ENCODE measurements around the gene SVIL. TPM values are rescaled to one million over a fixed set of nuclear protein-coding genes. Genes with fewer than 3 reads are reported as not detected.

SVIL gene
- total and polyA plus RNA-seq, 2 donors (not counting 1 experiment from before 2014, with no cell fraction given): 0.74 to 0.88 TPM

GRCh38 chr10:29559996-29560395 is 74.8 kb downstream of the SVIL start:
- Mint-ChIP-seq H3K4me3 (no peak overlapping the region), H3K27ac (no peak overlapping the region), H3K9me3 (ENCODE audit: insufficient read depth) (no peaks in the 10 kb centered on the region), H3K27me3 (no peaks in the 10 kb centered on the region), H3K4me1 (peaks cover 14% of the 10 kb centered on the region)
- Histone ChIP-seq H3K9ac (ENCODE audit: low read length) (no peak overlapping the region), H3K4me2 (replicated peaks; ENCODE audit: low read depth, low read length, poor library complexity, severe bottlenecking) (no peak overlapping the region), H3K9me3 (ENCODE audit: control extremely low read depth in 1 of 3, control insufficient read depth in 2 of 3, insufficient read depth in 1 of 3, low read length in 2 of 3) (peaks cover 0 to 3% (median 0%) of the 10 kb centered on the region in 3 donors), H3K4me1 (ENCODE audit: control insufficient read depth in 2 of 2, insufficient read depth in 2 of 2, low read length in 2 of 2) (peaks cover 4 to 10% of the 10 kb centered on the region in 2 donors), H3K27me3 (replicated peaks in 1 of 4; ENCODE audit: control extremely low read depth in 1 of 4, control insufficient read depth in 3 of 4, insufficient read depth in 4 of 4, low read length in 3 of 4) (no peaks in the 10 kb centered on the region), H3K79me2 (ENCODE audit: control insufficient read depth, insufficient read depth, low read length) (no peaks in the 10 kb centered on the region), H2AFZ (ENCODE audit: insufficient read depth, low read depth, low read length, poor library complexity, severe bottlenecking) (no peak overlapping the region), H4K20me1 (ENCODE audit: control insufficient read depth, insufficient read depth, low read length, poor library complexity, severe bottlenecking) (no peaks in the 10 kb centered on the region), H3K36me3 (replicated peaks in 1 of 2; ENCODE audit: control extremely low read depth in 1 of 2, control insufficient read depth in 1 of 2, extremely low read depth in 1 of 2, insufficient read depth in 2 of 2, low read length in 1 of 2) (no peaks in the 10 kb centered on the region), H3K27ac (ENCODE audit: low read length in 2 of 2) (no peak overlapping the region), H3K4me3 (ENCODE audit: control extremely low read depth in 1 of 5, extremely low read depth in 1 of 5, insufficient read depth in 1 of 5, low read depth in 2 of 5, low read length in 4 of 5) (no peak overlapping the region)
- DNase-seq (no peak), ATAC-seq (ENCODE audit: low read depth) (no peak)
- ChIA-PET POLR2A (no interaction called here), CTCF (no interaction called here)
- TF ChIP-seq EZH2 (IDR thresholded peaks at IDR 0.05; ENCODE audit: borderline replicate concordance, insufficient read depth, low read depth, low read length, poor library complexity, severe bottlenecking): no peak
- TF ChIP-seq, protein P1, sequence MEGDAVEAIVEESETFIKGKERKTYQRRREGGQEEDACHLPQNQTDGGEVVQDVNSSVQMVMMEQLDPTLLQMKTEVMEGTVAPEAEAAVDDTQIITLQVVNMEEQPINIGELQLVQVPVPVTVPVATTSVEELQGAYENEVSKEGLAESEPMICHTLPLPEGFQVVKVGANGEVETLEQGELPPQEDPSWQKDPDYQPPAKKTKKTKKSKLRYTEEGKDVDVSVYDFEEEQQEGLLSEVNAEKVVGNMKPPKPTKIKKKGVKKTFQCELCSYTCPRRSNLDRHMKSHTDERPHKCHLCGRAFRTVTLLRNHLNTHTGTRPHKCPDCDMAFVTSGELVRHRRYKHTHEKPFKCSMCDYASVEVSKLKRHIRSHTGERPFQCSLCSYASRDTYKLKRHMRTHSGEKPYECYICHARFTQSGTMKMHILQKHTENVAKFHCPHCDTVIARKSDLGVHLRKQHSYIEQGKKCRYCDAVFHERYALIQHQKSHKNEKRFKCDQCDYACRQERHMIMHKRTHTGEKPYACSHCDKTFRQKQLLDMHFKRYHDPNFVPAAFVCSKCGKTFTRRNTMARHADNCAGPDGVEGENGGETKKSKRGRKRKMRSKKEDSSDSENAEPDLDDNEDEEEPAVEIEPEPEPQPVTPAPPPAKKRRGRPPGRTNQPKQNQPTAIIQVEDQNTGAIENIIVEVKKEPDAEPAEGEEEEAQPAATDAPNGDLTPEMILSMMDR (IDR thresholded peaks at IDR 0.05): no peak
- no CpG with 5 or more reads among the region's 4 CpGs for WGBS (ENCODE audit: insufficient coverage)
- intact Hi-C loops (cut with micrococcal nuclease): no loop called here

DNA sequence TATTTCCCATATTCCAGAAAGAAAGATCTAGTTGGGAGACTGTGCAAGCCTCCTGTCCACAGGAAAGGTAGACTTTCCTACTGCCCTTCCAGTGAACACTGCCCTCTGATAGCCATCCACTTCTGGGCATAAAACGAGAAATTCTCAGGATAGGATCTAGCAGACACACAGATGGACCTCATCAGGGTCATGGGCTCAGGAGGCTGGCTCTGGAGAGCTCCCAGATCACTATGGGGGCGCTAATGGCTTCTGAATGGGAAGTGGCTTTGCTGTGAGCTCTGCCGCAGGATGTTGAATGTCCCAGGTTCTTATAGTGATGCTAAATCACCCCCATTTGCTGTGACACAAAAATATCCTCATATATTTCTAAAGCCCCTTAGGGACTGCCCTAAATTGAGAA is 77.1 kb downstream of the SVIL start:
- intact Hi-C loops (cut with micrococcal nuclease): no loop called here
- POLR2A ChIA-PET: no interaction called here

More for the DNA sequence above, 77.1 kb downstream of the SVIL start:
- Histone ChIP-seq H3K27ac (ENCODE audit: low read length in 2 of 2) (no peak overlapping the region), H4K20me1 (ENCODE audit: control insufficient read depth, insufficient read depth, low read length, poor library complexity, severe bottlenecking) (no peaks in the 10 kb centered on the region), H3K4me1 (ENCODE audit: control insufficient read depth in 2 of 2, insufficient read depth in 2 of 2, low read length in 2 of 2) (no peaks in the 10 kb centered on the region), H3K9me3 (ENCODE audit: control extremely low read depth in 1 of 3, control insufficient read depth in 2 of 3, insufficient read depth in 1 of 3, low read length in 2 of 3) (peaks cover 0 to 3% (median 0%) of the 10 kb centered on the region in 3 donors), H3K9ac (ENCODE audit: low read length) (no peak overlapping the region), H2AFZ (ENCODE audit: insufficient read depth, low read depth, low read length, poor library complexity, severe bottlenecking) (no peak overlapping the region), H3K4me2 (replicated peaks; ENCODE audit: low read depth, low read length, poor library complexity, severe bottlenecking) (no peak overlapping the region), H3K36me3 (replicated peaks in 1 of 2; ENCODE audit: control extremely low read depth in 1 of 2, control insufficient read depth in 1 of 2, extremely low read depth in 1 of 2, insufficient read depth in 2 of 2, low read length in 1 of 2) (no peaks in the 10 kb centered on the region), H3K27me3 (replicated peaks in 1 of 4; ENCODE audit: control extremely low read depth in 1 of 4, control insufficient read depth in 3 of 4, insufficient read depth in 4 of 4, low read length in 3 of 4) (no peaks in the 10 kb centered on the region), H3K79me2 (ENCODE audit: control insufficient read depth, insufficient read depth, low read length) (no peaks in the 10 kb centered on the region), H3K4me3 (ENCODE audit: control extremely low read depth in 1 of 5, extremely low read depth in 1 of 5, insufficient read depth in 1 of 5, low read depth in 2 of 5, low read length in 4 of 5) (no peak overlapping the region)
- DNase-seq: no peak
- H3K27me3 Mint-ChIP-seq: no peaks in the 10 kb centered on the region
- H3K27ac Mint-ChIP-seq: no peak overlapping the region
- 86% methylated on average over 3 of the region's 3 CpGs for WGBS (ENCODE audit: insufficient coverage)
- no peak for ATAC-seq (ENCODE audit: low read depth)
- CTCF ChIA-PET: no interaction called here
- TF ChIP-seq, protein P1 (IDR thresholded peaks at IDR 0.05): no peak
- TF ChIP-seq EZH2 (IDR thresholded peaks at IDR 0.05; ENCODE audit: borderline replicate concordance, insufficient read depth, low read depth, low read length, poor library complexity, severe bottlenecking): no peak
- H3K4me1 Mint-ChIP-seq: no peaks in the 10 kb centered on the region
- no peaks in the 10 kb centered on the region for H3K9me3 Mint-ChIP-seq (ENCODE audit: insufficient read depth)
- H3K4me3 Mint-ChIP-seq: no peak overlapping the region
